K562 (cell line): Measurements from ENCODE around the gene CHDH. TPM values are rescaled to one million over a fixed set of nuclear protein-coding genes. Genes with fewer than 3 reads are reported as not detected.

ENCODE experiments used
- ATAC-seq: fragments of 200-7000 bp; cut with Tn5 transposase; 3 replicates; pipeline ENCODE4 v1.9.1; 2020; ENCODE audit warnings: moderate library complexity
- BruUV-seq: library from RNA; stranded (reverse); fragments of 400-500 nt; replicated peaks from 2 replicates; lab custom pipeline; 2021; lab: Mats Ljungman, UMichigan
- CTCF ChIA-PET: fragments of 300-600 bp; formaldehyde crosslinking; extraction: SDS; loops from one replicate; lab custom pipeline; 2021; ENCODE audit warnings: low intra/inter-chr PET ratio; lab: Yijun Ruan, JAX
- POLR2A ChIA-PET: fragments of 300-600, 350-650 bp; sonication (Branson Sonifier 250); formaldehyde crosslinking; extraction: SDS; loops from one replicate; lab custom pipeline; 2021; ENCODE audit warnings: antibody characterized with exemption, inconsistent platforms; lab: Yijun Ruan, JAX
- DNase-seq, 4 experiments: peaks; one replicate each; pipeline versions ENCODE4 v3.0.0 to v3.0.0-alpha.2; 2011 to 2018; ENCODE audit warnings: low spot score in 3 of 4, mixed read lengths in 3 of 4; ENCODE audit errors: extremely low read depth in 1 of 4
- FAIRE-seq: peaks from 2 replicates; lab custom pipeline; 2011; peaks lifted over from hg19 to GRCh38; lab: Jason Lieb, UNC
- H2AFZ ChIP-seq: 2 replicates; pipeline ENCODE4 v1.6.0; 2011; ENCODE audit warnings: low read depth, low read length, control low read depth, inconsistent platforms
- H3K27ac ChIP-seq: fragments of 200-600 bp; 3 replicates; pipeline ENCODE4 v1.8.0; 2011; ENCODE audit warnings: low read depth, mild to moderate bottlenecking, control low read depth, inconsistent platforms, low read length, moderate library complexity, mixed read lengths; ENCODE audit errors: extremely low read depth
- H3K27me3 ChIP-seq, 2 experiments: fragments of 300-600 bp in 1 of 2; 2 replicates in 1 of 2; 3 replicates in 1 of 2; pipeline versions ENCODE4 v1.6.0 to v1.8.0; 2011; ENCODE audit warnings: inconsistent platforms in 2 of 2, low read length in 2 of 2, mild to moderate bottlenecking in 1 of 2, mixed read lengths in 1 of 2, moderate library complexity in 1 of 2; ENCODE audit not compliant: control insufficient read depth in 2 of 2, insufficient read depth in 2 of 2
- H3K36me3 ChIP-seq: fragments of 300-600 bp; 3 replicates; pipeline ENCODE4 v1.8.0; 2011; ENCODE audit warnings: mild to moderate bottlenecking, low read length, inconsistent platforms; ENCODE audit not compliant: control insufficient read depth, insufficient read depth
- H3K4me1 ChIP-seq, 2 experiments: fragments of 200-600 bp in 1 of 2; replicated peaks in 1 of 2; 2 replicates in 1 of 2; 3 replicates in 1 of 2; pipeline versions ENCODE4 v1.5.1 to v1.8.0; 2011; ENCODE audit warnings: inconsistent platforms in 2 of 2, low read length in 2 of 2, mild to moderate bottlenecking in 1 of 2, mixed read lengths in 1 of 2, moderate library complexity in 1 of 2; ENCODE audit not compliant: control insufficient read depth in 2 of 2, insufficient read depth in 2 of 2
- H3K4me2 ChIP-seq: 2 replicates; pipeline ENCODE4 v1.6.1; 2011; ENCODE audit warnings: low read length, control low read depth, inconsistent platforms, mixed read lengths; ENCODE audit not compliant: insufficient read depth
- H3K4me3 ChIP-seq: fragments of 200-600 bp; sonication (generic), shearing (Covaris generic); 2 replicates; pipeline ENCODE4 v1.5.1; 2016; ENCODE audit warnings: control low read depth, inconsistent platforms
- H3K79me2 ChIP-seq: fragments of 200-600 bp; 3 replicates; pipeline ENCODE4 v1.8.0; 2011; ENCODE audit warnings: low read length, inconsistent platforms; ENCODE audit not compliant: control insufficient read depth, insufficient read depth
- H3K9ac ChIP-seq, 2 experiments: 2 replicates each; pipeline versions ENCODE4 v1.6.0 to v1.6.1; 2011; ENCODE audit warnings: low read depth in 2 of 2, low read length in 2 of 2, control low read depth in 1 of 2, inconsistent platforms in 1 of 2, mild to moderate bottlenecking in 1 of 2, mixed read lengths in 1 of 2; ENCODE audit not compliant: insufficient read depth in 1 of 2
- H3K9me1 ChIP-seq: one replicate; pipeline ENCODE4 v1.6.0; 2011; ENCODE audit warnings: inconsistent platforms, mild to moderate bottlenecking, low read length, moderate library complexity; ENCODE audit not compliant: control insufficient read depth, insufficient read depth
- H3K9me3 ChIP-seq: replicated peaks from 2 replicates; pipeline ENCODE4 v1.5.1; 2011; ENCODE audit warnings: low read depth, low read length, inconsistent platforms; ENCODE audit not compliant: control insufficient read depth, insufficient read depth
- H4K20me1 ChIP-seq: replicated peaks from 2 replicates; pipeline ENCODE4 v1.6.1; 2011; ENCODE audit warnings: low read length, inconsistent platforms, mixed read lengths; ENCODE audit not compliant: control insufficient read depth, insufficient read depth
- CBX2 ChIP-seq: fragments of 200-600 bp; sonication (generic); IDR thresholded peaks from one replicate; pipeline ENCODE4 v1.6.1; 2012; ENCODE audit warnings: mild to moderate bottlenecking, low read length, inconsistent platforms; ENCODE audit not compliant: insufficient read depth, poor library complexity, severe bottlenecking
- CHCHD3 ChIP-seq: fragments of 250-450 bp; sonication (Bioruptor Pico); IDR thresholded peaks from 2 replicates; pipeline ENCODE4 v2.1.2; 2022; ENCODE audit warnings: mild to moderate bottlenecking
- GTF2A2 ChIP-seq: IDR thresholded peaks from 2 replicates; pipeline ENCODE4 v1.6.1; 2016; ENCODE audit warnings: mild to moderate bottlenecking, missing genetic modification characterization, missing compliant biosample characterization
- HNRNPH1 ChIP-seq: fragments of 200-400 bp; formaldehyde crosslinking; optimal IDR thresholded peaks from 2 replicates; pipeline ENCODE3; 2017; ENCODE audit warnings: low read depth, mild to moderate bottlenecking, low read length, moderate library complexity
- MXD1 ChIP-seq: fragments of 250-450 bp; sonication (Bioruptor Pico); IDR thresholded peaks from 2 replicates; pipeline ENCODE4 v1.8.0; 2021; ENCODE audit warnings: borderline replicate concordance, mild to moderate bottlenecking, moderate library complexity; ENCODE audit not compliant: poor library complexity, severe bottlenecking
- TRIM24 ChIP-seq, 2 experiments: fragments of 450-650 bp; IDR thresholded peaks; 2 replicates each; pipeline ENCODE4 v1.6.1; 2016
- WGBS: fragments of 100-300 bp; shearing (Covaris generic); methylation state at CpG from one replicate; pipeline ENCODE4 v1.1.6; 2016; ENCODE audit warnings: low coverage, mixed read lengths; ENCODE audit not compliant: insufficient coverage; ENCODE audit errors: missing lambda C conversion rate; 5-methylcytosine and 5-hydroxymethylcytosine counted together
- in situ Hi-C: fragments of 300-500 bp; cut with MboI; formaldehyde crosslinking; loops from 4 replicates; pipeline ENCODE4 v1.15.0; 2018; ENCODE audit warnings: inconsistent platforms, mixed read lengths
- intact Hi-C: fragments of 100-400 bp; cut with micrococcal nuclease; formaldehyde crosslinking; loops from 2 replicates; pipeline ENCODE4 v1.14.2; 2022
- polyA plus RNA-seq, 8 experiments: library from polyadenylated mRNA; depleted of rRNA in 4 of 8; stranded (reverse) in 5 of 8; unstranded in 3 of 8; fragments of >200 nt; fragmentation: Nextera tagmentation in 2 of 8; fragmentation: Illumina TruSeq in 1 of 8; extraction: Ambion mirVana in 2 of 8; extraction: Trizol in 1 of 8; gene quantifications; 2 replicates each; pipeline versions ENCODE4 v1.2.1 to v1.2.3, GENCODE V29; 2011 to 2014; ENCODE audit warnings: inconsistent platforms in 1 of 8, missing spikeins in 1 of 8
- total RNA-seq, 7 experiments: library from RNA; depleted of rRNA in 6 of 7; stranded (reverse); fragments of >200 nt in 6 of 7; fragmentation: Illumina TruSeq in 2 of 7; extraction: Trizol in 2 of 7; gene quantifications; 2 replicates each; pipeline versions ENCODE4 v1.2.1 to v1.2.3, GENCODE V29; 2011 to 2021; ENCODE audit warnings: low replicate concordance in 1 of 7

Gene CHDH
- total and polyA plus RNA-seq, 9 of the 15 experiments (the other 6 are each of a cell fraction or from before 2014, with no cell fraction given), result 0.06 to 1.9 (median 0.46) TPM

- no peak overlapping the region for H3K4me3 ChIP-seq
- no peak for FAIRE-seq
- BruUV-seq, result no TSS peak
- in situ Hi-C loops, result no loop called here
- no peak for DNase-seq
- no peak overlapping the region for H3K4me2 ChIP-seq
- POLR2A ChIA-PET, result interaction anchor here (0.8 kb wide), 1 partner anchor 11 kb away, joined by 3 read pairs; no protein-coding TSS in a partner anchor
- 0% methylated on average over 1 of the region's 1 CpG for WGBS
- CTCF ChIA-PET, result no interaction called here
- H3K9me3 ChIP-seq, result no peaks in the 10 kb centered on the region
- TF ChIP-seq HNRNPH1, result no peak
- no peak for TF ChIP-seq GTF2A2 (tag)
- TF ChIP-seq CBX2, result no peak
- TF ChIP-seq MXD1 (CRISPR knock-in tag), result no peak
- no peak for TF ChIP-seq CHCHD3 (CRISPR knock-in tag)
- TF ChIP-seq TRIM24 (IDR thresholded peaks at IDR 0.05), result no peak
- H3K36me3 ChIP-seq, result no peaks in the 10 kb centered on the region
- H4K20me1 ChIP-seq, result no peaks in the 10 kb centered on the region
- no peak overlapping the region for H3K9ac ChIP-seq
- no peak overlapping the region for H3K27ac ChIP-seq
- no peaks in the 10 kb centered on the region for H3K79me2 ChIP-seq
- H3K27me3 ChIP-seq, result no peaks in the 10 kb centered on the region; a peak in 1 of 5 replicates
- intact Hi-C loops, result no loop called here
- no peak overlapping the region for H2AFZ ChIP-seq
- H3K4me1 ChIP-seq, result no peaks in the 10 kb centered on the region
- H3K9me1 ChIP-seq, result no peaks in the 10 kb centered on the region
- no peak for ATAC-seq
Observed at GRCh38 chr3:53835257-53835656, 11.0 kb downstream of the CHDH start.
